SK-N-SH (cell line): ENCODE measurements around the gene ACAP3. TPM values are rescaled to one million over a fixed set of nuclear protein-coding genes. Genes with fewer than 3 reads are reported as not detected.

Experiments used
- CTCF ChIA-PET: fragments of 300-600, 350-600 bp; formaldehyde crosslinking; extraction: SDS; loops from one replicate; lab custom pipeline; 2021; lab: Yijun Ruan, JAX
- POLR2A ChIA-PET: fragments of 350-600 bp; sonication (Branson Sonifier 250); formaldehyde crosslinking; extraction: SDS; loops from one replicate; lab custom pipeline; 2020; ENCODE audit warnings: antibody characterized with exemption, inconsistent platforms; lab: Yijun Ruan, JAX
- DNase-seq: peaks from one replicate; pipeline ENCODE4 v3.0.0; 2012
- H2AFZ ChIP-seq: fragments of 200-600 bp; sonication (generic); 2 replicates; pipeline ENCODE4 v1.8.1; 2016; ENCODE audit warnings: antibody characterized with exemption, mild to moderate bottlenecking, low read depth
- H3F3A ChIP-seq: fragments of 200-600 bp; sonication (generic); replicated peaks from 2 replicates; pipeline ENCODE3; 2016; ENCODE audit warnings: antibody characterized with exemption, mild to moderate bottlenecking; ENCODE audit not compliant: insufficient read depth
- H3K27ac ChIP-seq, 2 experiments: fragments of 200-500 bp in 1 of 2; fragments of 200-600 bp in 1 of 2; sonication (Bioruptor generic) in 1 of 2; sonication (generic), shearing (Covaris generic) in 1 of 2; 2 replicates each; pipeline versions ENCODE4 v1.5.1 to v1.6.1; 2014 to 2016; ENCODE audit warnings: low read depth in 2 of 2, inconsistent platforms in 1 of 2, low read length in 1 of 2, mild to moderate bottlenecking in 1 of 2, mixed read lengths in 1 of 2
- H3K27me3 ChIP-seq: fragments of 200-600 bp; sonication (generic), shearing (Covaris generic); 2 replicates; pipeline ENCODE4 v1.6.1; 2016; ENCODE audit warnings: mixed run types; ENCODE audit not compliant: insufficient read depth
- H3K36me3 ChIP-seq, 2 experiments: fragments of 200-500 bp in 1 of 2; fragments of 200-600 bp in 1 of 2; sonication (Bioruptor generic) in 1 of 2; sonication (generic) in 1 of 2; replicated peaks in 1 of 2; 2 replicates each; pipeline versions ENCODE3 to v1.5.1; 2014 to 2016; ENCODE audit warnings: low read length in 1 of 2, mild to moderate bottlenecking in 1 of 2; ENCODE audit not compliant: insufficient read depth in 2 of 2, control insufficient read depth in 1 of 2
- H3K4me1 ChIP-seq, 2 experiments: fragments of 200-500 bp in 1 of 2; fragments of 200-600 bp in 1 of 2; sonication (Bioruptor generic) in 1 of 2; sonication (generic), shearing (Covaris generic) in 1 of 2; 2 replicates each; pipeline versions ENCODE4 v1.5.1 to v1.6.1; 2014 to 2016; ENCODE audit warnings: low read depth in 1 of 2, low read length in 1 of 2, mixed run types in 1 of 2; ENCODE audit not compliant: insufficient read depth in 2 of 2, control insufficient read depth in 1 of 2
- H3K4me2 ChIP-seq: fragments of 200-600 bp; sonication (generic), shearing (Covaris generic); 2 replicates; pipeline ENCODE4 v1.6.1; 2017; ENCODE audit warnings: mixed run types
- H3K4me3 ChIP-seq, 2 experiments: fragments of 200-500 bp in 1 of 2; fragments of 200-600 bp in 1 of 2; sonication (Bioruptor generic) in 1 of 2; sonication (generic), shearing (Covaris generic) in 1 of 2; 2 replicates each; pipeline versions ENCODE4 v1.5.1 to v1.8.1; 2014 to 2016; ENCODE audit warnings: low read depth in 2 of 2, inconsistent platforms in 1 of 2, low read length in 1 of 2, mild to moderate bottlenecking in 1 of 2, mixed read lengths in 1 of 2, moderate library complexity in 1 of 2
- H3K79me2 ChIP-seq: fragments of 200-600 bp; sonication (generic); 2 replicates; pipeline ENCODE4 v1.8.1; 2017; ENCODE audit warnings: mild to moderate bottlenecking; ENCODE audit not compliant: insufficient read depth
- H3K9ac ChIP-seq: fragments of 200-600 bp; sonication (generic); 2 replicates; pipeline ENCODE4 v1.6.1; 2017; ENCODE audit warnings: mixed run types
- H3K9me2 ChIP-seq: fragments of 200-600 bp; sonication (generic); 2 replicates; pipeline ENCODE4 v1.6.1; 2017; ENCODE audit warnings: mixed run types
- H3K9me3 ChIP-seq: fragments of 200-600 bp; sonication (generic); 2 replicates; pipeline ENCODE4 v1.6.1; 2017; ENCODE audit warnings: mixed run types, mild to moderate bottlenecking, moderate library complexity
- H4K20me1 ChIP-seq: fragments of 200-600 bp; sonication (generic); 2 replicates; pipeline ENCODE4 v1.6.1; 2017; ENCODE audit warnings: mild to moderate bottlenecking, mixed run types; ENCODE audit not compliant: insufficient read depth
- CHD2 ChIP-seq: fragments of 150-350 bp; IDR thresholded peaks from 2 replicates; pipeline ENCODE4 v1.6.1; 2018; ENCODE audit warnings: low read length; ENCODE audit not compliant: partially characterized antibody
- ELF1 ChIP-seq: IDR thresholded peaks from 2 replicates; pipeline ENCODE4 v1.4.0; 2012
- EZH2phosphoT487 ChIP-seq: fragments of 200-600 bp; sonication (generic); IDR thresholded peaks from 2 replicates; pipeline ENCODE4 v1.6.1; 2017; ENCODE audit warnings: low read depth, mixed run types, mild to moderate bottlenecking, antibody characterized with exemption, moderate library complexity, borderline replicate concordance
- FOSL2 ChIP-seq: IDR thresholded peaks from 2 replicates; pipeline ENCODE4 v1.4.0; 2012; ENCODE audit warnings: low read depth, mild to moderate bottlenecking, moderate library complexity, borderline replicate concordance
- FOXM1 ChIP-seq: IDR thresholded peaks from 2 replicates; pipeline ENCODE4 v1.4.0; 2012; ENCODE audit warnings: low read depth, mild to moderate bottlenecking
- GABPA ChIP-seq: IDR thresholded peaks from 2 replicates; pipeline ENCODE4 v1.4.0; 2012; ENCODE audit warnings: low read depth, mild to moderate bottlenecking
- GATA2 ChIP-seq: sonication (generic); formaldehyde crosslinking; IDR thresholded peaks from 2 replicates; pipeline ENCODE4 v1.5.0; 2020; ENCODE audit warnings: mild to moderate bottlenecking, missing genetic modification reagents
- IRF3 ChIP-seq: fragments of 150-350 bp; IDR thresholded peaks from 2 replicates; pipeline ENCODE4 v1.6.1; 2016; ENCODE audit warnings: mild to moderate bottlenecking, low read depth, low read length
- JUND ChIP-seq: IDR thresholded peaks from 2 replicates; pipeline ENCODE4 v1.4.0; 2012
- MEF2A ChIP-seq: IDR thresholded peaks from 2 replicates; pipeline ENCODE4 v1.4.0; 2012; ENCODE audit warnings: low read depth, borderline replicate concordance
- MXI1 ChIP-seq: IDR thresholded peaks from 2 replicates; pipeline ENCODE4 v1.6.1; 2012; ENCODE audit warnings: mild to moderate bottlenecking, low read depth, low read length, improper control_type of control experiment
- NFIC ChIP-seq: IDR thresholded peaks from 2 replicates; pipeline ENCODE4 v1.4.0; 2012; ENCODE audit warnings: borderline replicate concordance
- NRF1 ChIP-seq: IDR thresholded peaks from 2 replicates; pipeline ENCODE4 v1.6.1; 2012; ENCODE audit warnings: low read depth, mild to moderate bottlenecking, low read length
- POLR2AphosphoS5 ChIP-seq: IDR thresholded peaks from 2 replicates; pipeline ENCODE4 v1.6.1; 2012; ENCODE audit warnings: low read depth, low read length
- RAD21 ChIP-seq: IDR thresholded peaks from 2 replicates; pipeline ENCODE4 v1.6.1; 2012; ENCODE audit warnings: mild to moderate bottlenecking, low read length
- RCOR1 ChIP-seq: fragments of 150-350 bp; IDR thresholded peaks from 2 replicates; pipeline ENCODE4 v1.6.1; 2017; ENCODE audit warnings: antibody characterized with exemption, low read length
- RFX5 ChIP-seq: IDR thresholded peaks from 2 replicates; pipeline ENCODE4 v1.6.1; 2012; ENCODE audit warnings: mild to moderate bottlenecking, improper control_type of control experiment, low read length
- SIN3A ChIP-seq: IDR thresholded peaks from 2 replicates; pipeline ENCODE4 v1.6.1; 2012; ENCODE audit warnings: low read depth, mild to moderate bottlenecking, low read length, moderate library complexity, borderline replicate concordance
- SMC3 ChIP-seq: IDR thresholded peaks from 2 replicates; pipeline ENCODE4 v1.6.1; 2012; ENCODE audit warnings: low read depth, low read length, improper control_type of control experiment
- TCF12 ChIP-seq: IDR thresholded peaks from 2 replicates; pipeline ENCODE4 v1.4.0; 2012
- USF2 ChIP-seq: fragments of 150-350 bp; IDR thresholded peaks from 2 replicates; pipeline ENCODE4 v1.6.1; 2017; ENCODE audit warnings: antibody characterized with exemption, low read length, low read depth, borderline replicate concordance
- YY1 ChIP-seq: IDR thresholded peaks from 2 replicates; pipeline ENCODE4 v1.4.0; 2012; ENCODE audit warnings: low read depth, mild to moderate bottlenecking
- WGBS: methylation state at CpG from one replicate; pipeline ENCODE4 v1.1.6; 2017; ENCODE audit warnings: low lambda C conversion rate; 5-methylcytosine and 5-hydroxymethylcytosine counted together
- polyA plus RNA-seq, 3 experiments: library from polyadenylated mRNA; depleted of rRNA; stranded (reverse); fragments of >200 nt; gene quantifications; 2 replicates each; pipeline ENCODE4 v1.2.3, GENCODE V29; 2012
- TF ChIP-seq, protein P1 (sequence below): IDR thresholded peaks from 2 replicates; pipeline ENCODE4 v1.4.0; 2012; ENCODE audit warnings: low read depth, borderline replicate concordance

ACAP3 gene
- polyA plus RNA-seq, 1 of the 3 experiments (the other 2 are of a cell fraction): 51.7 TPM

DNA sequence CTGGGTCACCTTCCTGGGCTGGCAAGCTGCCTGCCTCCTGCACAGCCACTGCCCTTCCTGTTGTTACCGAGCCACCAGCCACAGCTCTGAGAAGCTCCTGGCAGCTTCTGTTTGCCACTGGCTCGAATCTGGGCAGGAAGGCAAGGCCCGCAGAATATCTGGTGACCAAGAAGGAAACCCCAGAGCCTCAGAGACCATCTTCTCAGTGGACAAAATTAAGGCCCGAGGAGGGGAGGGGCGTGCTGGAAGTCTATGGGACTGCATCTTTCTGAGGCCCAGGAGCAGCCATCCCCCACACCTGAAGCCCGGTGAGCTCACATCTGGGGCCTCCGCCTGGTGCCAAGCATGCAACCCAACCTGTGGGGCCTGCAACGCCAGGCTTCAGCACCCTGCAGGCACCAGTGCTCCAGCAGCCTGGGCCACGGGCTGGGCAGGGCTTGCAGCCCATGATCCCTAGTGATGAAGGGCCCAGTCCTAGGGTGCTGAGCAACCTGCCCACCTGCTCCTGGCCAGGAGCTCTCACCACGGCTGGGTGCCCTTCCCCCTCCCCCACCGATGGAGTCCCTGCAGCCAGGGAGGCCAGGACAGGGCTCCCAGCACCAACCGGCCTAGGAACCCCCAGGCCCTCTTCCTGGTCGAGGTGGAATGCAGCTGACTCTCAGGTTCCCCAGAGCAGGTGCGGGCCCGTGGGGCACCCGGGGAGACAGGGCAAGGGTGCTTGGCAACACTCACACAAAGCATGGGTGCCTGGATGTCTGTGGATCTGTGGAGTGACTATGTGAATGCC lies 17.8 kb upstream of the ACAP3 start:
- Histone ChIP-seq H3F3A (peaks cover 5% of the 10 kb centered on the region), H4K20me1 (peaks cover 26% of the 10 kb centered on the region), H3K79me2 (peaks cover 56% of the 10 kb centered on the region), H3K9me2 (no peaks in the 10 kb centered on the region), H3K9me3 (no peaks in the 10 kb centered on the region), H3K9ac (peak overlapping the region; percentile 80), H3K36me3 (peaks cover 0 to 26% of the 10 kb centered on the region in 2 experiments), H3K27ac (peak overlapping the region; percentile 44 to 66; a peak in 2 of 4 replicates), H3K4me1 (peaks cover 0 to 31% of the 10 kb centered on the region in 2 experiments; a peak in 1 of 4 replicates), H3K4me3 (peak overlapping the region; percentile 74 to 80), H3K27me3 (no peaks in the 10 kb centered on the region), H2AFZ (no peak overlapping the region), H3K4me2 (peak overlapping the region; percentile 95)
- ChIA-PET POLR2A (interaction anchor here (1.0 kb wide), 1 partner anchor 16 kb away, joined by 3 read pairs; no protein-coding TSS in a partner anchor), CTCF (interaction anchor here (1.0 to 1.6 kb wide), 5 partner anchors 19 to 47 kb away, joined by 3 to 5 read pairs (median 3); no protein-coding TSS in a partner anchor)
- no peak for DNase-seq
- 47% methylated on average over 7 of the region's 16 CpGs for WGBS
- TF ChIP-seq ELF1: no peak

GRCh38 chr1:1324524-1325287 lies 17.0 kb upstream of the ACAP3 start, which contains the start of the genes CPTP and INTS11:
CPTP (plus strand) TSS chr1:1324802; CDS start chr1:1326911, 2,109 bp downstream.
INTS11 (minus strand) TSS chr1:1324660; CDS start chr1:1324608, 52 bp downstream.
- peak within 1 kb of the TSS; percentile 80 for H3K9ac ChIP-seq
- H3K9me2 ChIP-seq: no peaks in the 10 kb centered on the region
- H3K4me2 ChIP-seq: peak within 1 kb of the TSS; percentile 95
- no peaks in the 10 kb centered on the region for H3K27me3 ChIP-seq
- peaks cover 0 to 31% of the 10 kb centered on the region in 2 experiments for H3K36me3 ChIP-seq
- H3F3A ChIP-seq: peaks cover 5% of the 10 kb centered on the region
- CTCF ChIA-PET: interaction anchor here (1.0 to 1.6 kb wide), 3 partner anchors 20 to 23 kb away, joined by 3 to 5 read pairs (median 3); no protein-coding TSS in a partner anchor
- POLR2A ChIA-PET: interaction anchor here (1.0 kb wide), 1 partner anchor 15 kb away, joined by 3 read pairs; no protein-coding TSS in a partner anchor
- no peaks in the 10 kb centered on the region for H3K9me3 ChIP-seq
- WGBS: 5% methylated on average over 8 of the region's 84 CpGs
- H3K79me2 ChIP-seq: peaks cover 64% of the 10 kb centered on the region
- peaks cover 0 to 24% of the 10 kb centered on the region in 2 experiments; a peak in 1 of 4 replicates for H3K4me1 ChIP-seq
- H3K4me3 ChIP-seq: peak within 1 kb of the TSS; percentile 74 to 80
- H4K20me1 ChIP-seq: peaks cover 33% of the 10 kb centered on the region
- H2AFZ ChIP-seq: no peak within 1 kb of the TSS
- DNase-seq: peak; percentile 99
- peak within 1 kb of the TSS; percentile 45 to 66; a peak in 2 of 4 replicates for H3K27ac ChIP-seq
- no peak for TF ChIP-seq USF2
- peak; percentile 73; the same call in 1 of the 2 replicates for TF ChIP-seq POLR2AphosphoS5
- no peak for TF ChIP-seq TCF12
- TF ChIP-seq EZH2phosphoT487: no peak
- no peak for TF ChIP-seq RAD21
- TF ChIP-seq CHD2: peak; percentile 34
- no peak for TF ChIP-seq YY1
- TF ChIP-seq JUND: no peak
- TF ChIP-seq RCOR1: no peak
- TF ChIP-seq IRF3: no peak
- TF ChIP-seq, protein P1, sequence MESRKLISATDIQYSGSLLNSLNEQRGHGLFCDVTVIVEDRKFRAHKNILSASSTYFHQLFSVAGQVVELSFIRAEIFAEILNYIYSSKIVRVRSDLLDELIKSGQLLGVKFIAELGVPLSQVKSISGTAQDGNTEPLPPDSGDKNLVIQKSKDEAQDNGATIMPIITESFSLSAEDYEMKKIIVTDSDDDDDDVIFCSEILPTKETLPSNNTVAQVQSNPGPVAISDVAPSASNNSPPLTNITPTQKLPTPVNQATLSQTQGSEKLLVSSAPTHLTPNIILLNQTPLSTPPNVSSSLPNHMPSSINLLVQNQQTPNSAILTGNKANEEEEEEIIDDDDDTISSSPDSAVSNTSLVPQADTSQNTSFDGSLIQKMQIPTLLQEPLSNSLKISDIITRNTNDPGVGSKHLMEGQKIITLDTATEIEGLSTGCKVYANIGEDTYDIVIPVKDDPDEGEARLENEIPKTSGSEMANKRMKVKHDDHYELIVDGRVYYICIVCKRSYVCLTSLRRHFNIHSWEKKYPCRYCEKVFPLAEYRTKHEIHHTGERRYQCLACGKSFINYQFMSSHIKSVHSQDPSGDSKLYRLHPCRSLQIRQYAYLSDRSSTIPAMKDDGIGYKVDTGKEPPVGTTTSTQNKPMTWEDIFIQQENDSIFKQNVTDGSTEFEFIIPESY: no peak
- no peak for TF ChIP-seq MEF2A
- no peak for TF ChIP-seq NFIC
- no peak for TF ChIP-seq SIN3A
- no peak for TF ChIP-seq SMC3
- no peak for TF ChIP-seq MXI1
- TF ChIP-seq NRF1: peak; percentile 88
- no peak for TF ChIP-seq FOXM1
- no peak for TF ChIP-seq RFX5
- TF ChIP-seq GABPA: peak; percentile 82
- no peak for TF ChIP-seq GATA2 (CRISPR knock-in tag)
- no peak for TF ChIP-seq FOSL2
